ENCODE measurements around the gene MYO18A. TPM values are rescaled to one million over a fixed set of nuclear protein-coding genes. Genes with fewer than 3 reads are reported as not detected.

MYO18A gene
- total RNA-seq, 1 donor from 2014 or later, result 45.9 TPM

- H3K36me3 ChIP-seq (ENCODE audit: insufficient read depth, low read length), result no peaks in the 10 kb centered on the region
- H3K4me1 Mint-ChIP-seq (ENCODE audit: low read depth, unreplicated experiment), result peaks cover 42% of the 10 kb centered on the region
- FAIRE-seq, result no peak
Measured at GRCh38 chr17:29143894-29144293, 36.3 kb downstream of the MYO18A start.

GRCh38 chr17:29141514-29141876 is 38.7 kb downstream of the MYO18A start:
- FAIRE-seq (no peak), DNase-seq (ENCODE audit: low read depth) (no peak)
- H3K27me3 Mint-ChIP-seq (ENCODE audit: low read depth, unreplicated experiment), result no peaks in the 10 kb centered on the region
- no peaks in the 10 kb centered on the region for H3K9me3 Mint-ChIP-seq (ENCODE audit: unreplicated experiment)
- Histone ChIP-seq H3K4me1 (ENCODE audit: insufficient read depth, low read length) (peaks cover 35% of the 10 kb centered on the region), H3K27ac (ENCODE audit: low read depth, low read length) (no peak overlapping the region), H3K36me3 (ENCODE audit: insufficient read depth, low read length) (no peaks in the 10 kb centered on the region), H4K20me1 (ENCODE audit: insufficient read depth, low read length) (no peaks in the 10 kb centered on the region), H3K4me3 (ENCODE audit: insufficient read depth, low read depth, low read length) (no peak overlapping the region), H3K79me2 (ENCODE audit: insufficient read depth, low read length) (no peaks in the 10 kb centered on the region), H3K27me3 (ENCODE audit: insufficient read depth, low read length) (no peaks in the 10 kb centered on the region), H3K9ac (ENCODE audit: low read length) (no peak overlapping the region), H2AFZ (ENCODE audit: low read depth, low read length) (no peak overlapping the region), H3K4me2 (ENCODE audit: low read length) (no peak overlapping the region), H3K9me3 (ENCODE audit: insufficient read depth, low read depth, low read length) (no peaks in the 10 kb centered on the region)
- TF ChIP-seq, protein P1, sequence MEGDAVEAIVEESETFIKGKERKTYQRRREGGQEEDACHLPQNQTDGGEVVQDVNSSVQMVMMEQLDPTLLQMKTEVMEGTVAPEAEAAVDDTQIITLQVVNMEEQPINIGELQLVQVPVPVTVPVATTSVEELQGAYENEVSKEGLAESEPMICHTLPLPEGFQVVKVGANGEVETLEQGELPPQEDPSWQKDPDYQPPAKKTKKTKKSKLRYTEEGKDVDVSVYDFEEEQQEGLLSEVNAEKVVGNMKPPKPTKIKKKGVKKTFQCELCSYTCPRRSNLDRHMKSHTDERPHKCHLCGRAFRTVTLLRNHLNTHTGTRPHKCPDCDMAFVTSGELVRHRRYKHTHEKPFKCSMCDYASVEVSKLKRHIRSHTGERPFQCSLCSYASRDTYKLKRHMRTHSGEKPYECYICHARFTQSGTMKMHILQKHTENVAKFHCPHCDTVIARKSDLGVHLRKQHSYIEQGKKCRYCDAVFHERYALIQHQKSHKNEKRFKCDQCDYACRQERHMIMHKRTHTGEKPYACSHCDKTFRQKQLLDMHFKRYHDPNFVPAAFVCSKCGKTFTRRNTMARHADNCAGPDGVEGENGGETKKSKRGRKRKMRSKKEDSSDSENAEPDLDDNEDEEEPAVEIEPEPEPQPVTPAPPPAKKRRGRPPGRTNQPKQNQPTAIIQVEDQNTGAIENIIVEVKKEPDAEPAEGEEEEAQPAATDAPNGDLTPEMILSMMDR (IDR thresholded peaks at IDR 0.05; ENCODE audit: insufficient read depth, low read depth, low read length), result no peak
- TF ChIP-seq EZH2 (IDR thresholded peaks at IDR 0.05; ENCODE audit: insufficient read depth, low read length), result no peak
- no peaks in the 10 kb centered on the region for H3K36me3 Mint-ChIP-seq (ENCODE audit: low read depth, unreplicated experiment)
- H3K4me3 Mint-ChIP-seq (ENCODE audit: unreplicated experiment), result no peak overlapping the region
- no peak overlapping the region for H3K27ac Mint-ChIP-seq (ENCODE audit: unreplicated experiment)
- peaks cover 62% of the 10 kb centered on the region for H3K4me1 Mint-ChIP-seq (ENCODE audit: low read depth, unreplicated experiment)

More at GRCh38 chr17:29143894-29144293, 36.3 kb downstream of the MYO18A start:
- H3K4me3 Mint-ChIP-seq (ENCODE audit: unreplicated experiment), result no peak overlapping the region
- Histone ChIP-seq H3K79me2 (ENCODE audit: insufficient read depth, low read length) (no peaks in the 10 kb centered on the region), H3K4me2 (ENCODE audit: low read length) (no peak overlapping the region), H2AFZ (ENCODE audit: low read depth, low read length) (no peak overlapping the region), H3K4me1 (ENCODE audit: insufficient read depth, low read length) (peaks cover 26% of the 10 kb centered on the region), H3K9me3 (ENCODE audit: insufficient read depth, low read depth, low read length) (no peaks in the 10 kb centered on the region), H3K4me3 (ENCODE audit: insufficient read depth, low read depth, low read length) (no peak overlapping the region), H3K9ac (ENCODE audit: low read length) (no peak overlapping the region), H3K27ac (ENCODE audit: low read depth, low read length) (no peak overlapping the region), H3K27me3 (ENCODE audit: insufficient read depth, low read length) (no peaks in the 10 kb centered on the region), H4K20me1 (ENCODE audit: insufficient read depth, low read length) (no peaks in the 10 kb centered on the region)
- TF ChIP-seq, protein P1 (IDR thresholded peaks at IDR 0.05; ENCODE audit: insufficient read depth, low read depth, low read length), result peak; percentile 40
- TF ChIP-seq EZH2 (IDR thresholded peaks at IDR 0.05; ENCODE audit: insufficient read depth, low read length), result no peak
- no peaks in the 10 kb centered on the region for H3K9me3 Mint-ChIP-seq (ENCODE audit: unreplicated experiment)
- no peak overlapping the region for H3K27ac Mint-ChIP-seq (ENCODE audit: unreplicated experiment)
- no peaks in the 10 kb centered on the region for H3K36me3 Mint-ChIP-seq (ENCODE audit: low read depth, unreplicated experiment)
- DNase-seq (ENCODE audit: low read depth), result no peak
- H3K27me3 Mint-ChIP-seq (ENCODE audit: low read depth, unreplicated experiment), result no peaks in the 10 kb centered on the region

- Histone ChIP-seq H3K4me1 (ENCODE audit: insufficient read depth, low read length) (peaks cover 35% of the 10 kb centered on the region), H4K20me1 (ENCODE audit: insufficient read depth, low read length) (no peaks in the 10 kb centered on the region), H3K27ac (ENCODE audit: low read depth, low read length) (no peak overlapping the region), H3K79me2 (ENCODE audit: insufficient read depth, low read length) (no peaks in the 10 kb centered on the region), H3K9me3 (ENCODE audit: insufficient read depth, low read depth, low read length) (no peaks in the 10 kb centered on the region), H3K27me3 (ENCODE audit: insufficient read depth, low read length) (no peaks in the 10 kb centered on the region), H3K4me3 (ENCODE audit: insufficient read depth, low read depth, low read length) (peak overlapping the region; percentile 8), H2AFZ (ENCODE audit: low read depth, low read length) (peak overlapping the region; percentile 52), H3K36me3 (ENCODE audit: insufficient read depth, low read length) (no peaks in the 10 kb centered on the region), H3K4me2 (ENCODE audit: low read length) (peak overlapping the region; percentile 78), H3K9ac (ENCODE audit: low read length) (peak overlapping the region; percentile 32)
- no peak for TF ChIP-seq EZH2 (IDR thresholded peaks at IDR 0.05; ENCODE audit: insufficient read depth, low read length)
- TF ChIP-seq, protein P1 (IDR thresholded peaks at IDR 0.05; ENCODE audit: insufficient read depth, low read depth, low read length), result no peak
- Mint-ChIP-seq H3K4me3 (ENCODE audit: unreplicated experiment) (peak overlapping the region; percentile 60), H3K9me3 (ENCODE audit: unreplicated experiment) (no peaks in the 10 kb centered on the region), H3K4me1 (ENCODE audit: low read depth, unreplicated experiment) (peaks cover 62% of the 10 kb centered on the region), H3K36me3 (ENCODE audit: low read depth, unreplicated experiment) (no peaks in the 10 kb centered on the region), H3K27ac (ENCODE audit: unreplicated experiment) (peak overlapping the region; percentile 88), H3K27me3 (ENCODE audit: low read depth, unreplicated experiment) (no peaks in the 10 kb centered on the region)
- DNase-seq (ENCODE audit: low read depth) (no peak), FAIRE-seq (no peak)
Measured at GRCh38 chr17:29140631-29141513, 39.3 kb downstream of the MYO18A start.
